T-cell (primary cell): ENCODE measurements around the gene CLEC3A. TPM values are rescaled to one million over a fixed set of nuclear protein-coding genes. Genes with fewer than 3 reads are reported as not detected.
"Not testable (repeated sequence)": the region's sequence is repeated elsewhere in the genome, so short reads cannot be mapped to it uniquely, and the experiment has no call there.

Source experiments
- ATAC-seq, 4 experiments: fragments of 200-7000 bp in 3 of 4; fragments of 150-1000 bp in 1 of 4; cut with Tn5 transposase; replicated peaks in 1 of 4; 1 replicate in 3 of 4; 2 replicates in 1 of 4; pipeline ENCODE4 v1.10.0; 2021; ENCODE audit warnings: moderate library complexity in 3 of 4, mild to moderate bottlenecking in 2 of 4, moderate number of reproducible peaks in 1 of 4
- CTCF ChIA-PET, 2 donors: fragments of 300-600 bp; sonication (Branson Sonifier 250); formaldehyde crosslinking; loops; one replicate each; lab custom pipeline; 2022; ENCODE audit warnings: antibody characterized with exemption in 2 of 2; lab: Charles Lee
- POLR2A ChIA-PET, 2 donors: fragments of 300-600 bp; sonication (Branson Sonifier 250); formaldehyde crosslinking; loops; one replicate each; lab custom pipeline; 2022; ENCODE audit warnings: antibody characterized with exemption in 2 of 2; lab: Charles Lee
- DNase-seq, 35 experiments: peaks; one replicate each; pipeline versions ENCODE4 v3.0.0 to v3.0.0-alpha.2; 2013 to 2023
- H3K27ac ChIP-seq: one replicate; pipeline ENCODE4 v1.5.1; 2013; ENCODE audit warnings: low read length
- H3K27me3 ChIP-seq, 2 experiments: replicated peaks in 1 of 2; 1 replicate in 1 of 2; 2 replicates in 1 of 2; pipeline versions ENCODE4 v1.6.1 to v1.7.0; 2013; ENCODE audit warnings: low read length in 1 of 2, mixed read lengths in 1 of 2; ENCODE audit not compliant: control insufficient read depth in 2 of 2, insufficient read depth in 2 of 2; ENCODE audit errors: extremely low read depth in 1 of 2
- H3K36me3 ChIP-seq, 2 donors: 1 replicate in 1 of 2; 2 replicates in 1 of 2; pipeline versions ENCODE4 v1.6.1 to v1.7.0; 2013; ENCODE audit warnings: low read length in 1 of 2; ENCODE audit not compliant: control insufficient read depth in 2 of 2, insufficient read depth in 1 of 2; ENCODE audit errors: extremely low read depth in 1 of 2
- H3K4me1 ChIP-seq, 2 experiments: 1 replicate in 1 of 2; 2 replicates in 1 of 2; pipeline versions ENCODE4 v1.6.1 to v1.7.0; 2013; ENCODE audit warnings: low read length in 2 of 2, mixed read lengths in 1 of 2; ENCODE audit not compliant: insufficient read depth in 2 of 2, control insufficient read depth in 1 of 2; ENCODE audit errors: extremely low read depth in 1 of 2
- H3K4me3 ChIP-seq, 2 donors: 1 replicate in 1 of 2; 2 replicates in 1 of 2; pipeline versions ENCODE4 v1.5.1 to v1.7.0; 2013; ENCODE audit warnings: mild to moderate bottlenecking in 2 of 2, low read length in 1 of 2, moderate library complexity in 1 of 2; ENCODE audit not compliant: control insufficient read depth in 1 of 2; ENCODE audit errors: extremely low read depth in 1 of 2
- H3K9me3 ChIP-seq: 2 replicates; pipeline ENCODE4 v1.7.0; 2013
- H3K27ac Mint-ChIP-seq, 2 donors: one replicate each; pipeline ENCODE4 v1.8.0; 2020 to 2021; ENCODE audit warnings: mild to moderate bottlenecking in 2 of 2, mixed read lengths in 2 of 2
- H3K27me3 Mint-ChIP-seq, 2 donors: one replicate each; pipeline ENCODE4 v1.8.0; 2021 to 2022; ENCODE audit warnings: mixed read lengths in 2 of 2
- H3K36me3 Mint-ChIP-seq: one replicate; pipeline ENCODE4 v1.8.0; 2021; ENCODE audit warnings: mixed read lengths
- H3K4me1 Mint-ChIP-seq, 3 donors: one replicate each; pipeline ENCODE4 v1.8.0; 2020 to 2022; ENCODE audit warnings: mixed read lengths in 3 of 3, mild to moderate bottlenecking in 1 of 3
- H3K4me3 Mint-ChIP-seq, 3 donors: one replicate each; pipeline ENCODE4 v1.8.0; 2020 to 2022; ENCODE audit warnings: mild to moderate bottlenecking in 3 of 3, mixed read lengths in 3 of 3, moderate library complexity in 3 of 3
- H3K9me3 Mint-ChIP-seq, 3 donors: one replicate each; pipeline ENCODE4 v1.8.0; 2020 to 2022; ENCODE audit warnings: mixed read lengths in 3 of 3
- WGBS: methylation state at CpG from one replicate; pipeline ENCODE4 v1.1.5; 2013; ENCODE audit warnings: missing lambda C conversion rate; ENCODE audit not compliant: insufficient coverage; 5-methylcytosine and 5-hydroxymethylcytosine counted together
- total RNA-seq, 35 experiments: library from RNA in 6 of 35; stranded (reverse) in 6 of 35; fragments of 120-200 nt in 1 of 35; gene quantifications; one replicate each; pipeline versions ENCODE4 v1.2.1 to v1.2.4 and lab custom pipeline; 2013 to 2026

CLEC3A gene
- total RNA-seq, 5 donors from 2014 or later (not counting 1 experiment from before 2014, with no cell fraction given): not detected

DNA sequence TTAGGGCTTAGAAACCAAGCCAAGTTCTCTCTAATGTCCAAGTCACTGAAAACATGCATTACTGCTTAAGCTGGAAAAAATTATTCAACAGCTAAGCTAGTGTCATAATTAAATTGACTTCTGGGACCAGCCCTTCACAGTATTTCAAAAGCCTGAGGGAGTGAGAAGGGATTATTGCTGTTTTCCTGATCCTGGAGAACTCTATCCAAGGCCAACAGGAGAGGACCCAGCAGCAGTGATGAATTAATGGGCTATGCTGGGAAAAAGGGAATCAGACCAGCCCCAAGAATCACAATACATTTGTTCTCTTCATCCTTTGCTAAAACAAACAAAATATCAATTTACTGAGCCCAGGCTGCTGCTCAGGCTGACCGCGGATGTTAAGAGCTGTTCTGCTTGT is 34.5 kb upstream of the CLEC3A start:
- POLR2A ChIA-PET: no interaction called here
- ATAC-seq (no peak), DNase-seq (no peak)
- no CpG with 5 or more reads among the region's 2 CpGs for WGBS
- no peaks in the 10 kb centered on the region for H3K9me3 Mint-ChIP-seq
- peaks cover 4 to 18% of the 10 kb centered on the region in 2 donors for H3K27me3 Mint-ChIP-seq
- no peak overlapping the region for H3K4me3 Mint-ChIP-seq
- H3K9me3 ChIP-seq: no peaks in the 10 kb centered on the region
- H3K4me1 Mint-ChIP-seq: no peaks in the 10 kb centered on the region
- H3K4me3 ChIP-seq: no peak overlapping the region
- no peak overlapping the region for H3K27ac ChIP-seq
- H3K4me1 ChIP-seq: no peaks in the 10 kb centered on the region
- H3K27ac Mint-ChIP-seq: no peak overlapping the region
- no peaks in the 10 kb centered on the region for H3K36me3 Mint-ChIP-seq
- H3K27me3 ChIP-seq: no peaks in the 10 kb centered on the region
- CTCF ChIA-PET: interaction anchor here in 1 of 2 donors (0.7 to 0.9 kb wide), 2 partner anchors 15 to 17 kb away, joined by 3 to 4 read pairs; no protein-coding TSS in a partner anchor
- no peaks in the 10 kb centered on the region for H3K36me3 ChIP-seq

GRCh38 chr16:77989846-77990245 is 32.5 kb upstream of the CLEC3A start:
- ChIA-PET CTCF (no interaction called here), POLR2A (no interaction called here)
- DNase-seq (no peak), ATAC-seq (no peak)
- Histone ChIP-seq H3K4me3 (no peak overlapping the region), H3K9me3 (no peaks in the 10 kb centered on the region), H3K27me3 (peaks cover 0 to 2% of the 10 kb centered on the region in 2 experiments), H3K4me1 (no peaks in the 10 kb centered on the region), H3K36me3 (no peaks in the 10 kb centered on the region), H3K27ac (no peak overlapping the region)
- 100% methylated on average over 1 of the region's 4 CpGs for WGBS
- Mint-ChIP-seq H3K9me3 (no peaks in the 10 kb centered on the region), H3K27ac (no peak overlapping the region), H3K4me1 (no peaks in the 10 kb centered on the region), H3K36me3 (no peaks in the 10 kb centered on the region), H3K4me3 (no peak overlapping the region), H3K27me3 (peaks cover 7 to 17% of the 10 kb centered on the region in 2 donors)

DNA sequence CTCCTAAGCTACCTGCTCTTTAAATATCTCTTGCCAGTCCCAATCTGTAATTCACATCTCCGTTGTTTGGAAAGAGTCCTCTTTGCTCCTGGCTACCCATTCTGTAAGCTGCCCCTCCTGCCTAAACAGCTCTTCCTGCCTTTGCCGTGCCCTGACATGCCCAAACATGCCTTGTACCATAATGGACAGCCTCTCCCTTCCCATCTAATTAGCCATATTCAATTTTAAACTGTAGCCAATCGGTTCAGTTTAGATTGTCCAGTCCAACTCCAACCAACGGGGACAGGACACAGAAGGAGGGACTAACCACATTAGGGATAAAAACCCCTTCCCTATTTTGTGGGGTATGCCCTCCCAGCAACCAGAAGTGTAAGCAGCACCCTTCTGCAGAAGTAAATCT is 30.6 kb upstream of the CLEC3A start:
- ChIA-PET POLR2A (no interaction called here), CTCF (interaction anchor here in 1 of 2 donors (0.6 to 0.9 kb wide), 2 partner anchors 11 to 22 kb away, joined by 3 read pairs; no protein-coding TSS in a partner anchor)
- ATAC-seq (no peak), DNase-seq (no peak)
- H3K4me1 Mint-ChIP-seq: no peaks in the 10 kb centered on the region
- H3K4me3 Mint-ChIP-seq: no peak overlapping the region
- no peaks in the 10 kb centered on the region for H3K36me3 Mint-ChIP-seq
- Histone ChIP-seq H3K4me1 (no peaks in the 10 kb centered on the region), H3K27me3 (peaks cover 0 to 2% of the 10 kb centered on the region in 2 experiments), H3K27ac (no peak overlapping the region), H3K9me3 (no peaks in the 10 kb centered on the region), H3K36me3 (no peaks in the 10 kb centered on the region), H3K4me3 (no peak overlapping the region)
- no peak overlapping the region for H3K27ac Mint-ChIP-seq
- H3K27me3 Mint-ChIP-seq: peaks cover 7 to 13% of the 10 kb centered on the region in 2 donors
- peaks cover 0 to 12% (median 5%) of the 10 kb centered on the region in 3 donors for H3K9me3 Mint-ChIP-seq
- WGBS: 60% methylated on average over 3 of the region's 4 CpGs

GRCh38 chr16:77992381-77992780 is 30.0 kb upstream of the CLEC3A start:
- WGBS: 0% methylated on average over 1 of the region's 2 CpGs
- H3K36me3 Mint-ChIP-seq, H3K27me3 ChIP-seq, H3K9me3 ChIP-seq, ATAC-seq, CTCF ChIA-PET, H3K27ac Mint-ChIP-seq, H3K4me3 ChIP-seq, DNase-seq, H3K27ac ChIP-seq, H3K4me1 ChIP-seq, POLR2A ChIA-PET, H3K4me3 Mint-ChIP-seq, H3K4me1 Mint-ChIP-seq, H3K36me3 ChIP-seq: not testable (repeated sequence)
- peaks cover 3 to 16% (median 5%) of the 10 kb centered on the region in 3 donors for H3K9me3 Mint-ChIP-seq
- H3K27me3 Mint-ChIP-seq: peaks cover 7 to 13% of the 10 kb centered on the region in 2 donors

GRCh38 chr16:77993111-77993985 is 29.0 kb upstream of the CLEC3A start:
- H3K4me1 ChIP-seq: no peaks in the 10 kb centered on the region
- POLR2A ChIA-PET: no interaction called here
- H3K36me3 Mint-ChIP-seq: no peaks in the 10 kb centered on the region
- peaks cover 0 to 2% of the 10 kb centered on the region in 2 experiments for H3K27me3 ChIP-seq
- no peaks in the 10 kb centered on the region for H3K9me3 ChIP-seq
- H3K27ac Mint-ChIP-seq: no peak overlapping the region
- peaks cover 8 to 12% of the 10 kb centered on the region in 2 donors for H3K27me3 Mint-ChIP-seq
- no peaks in the 10 kb centered on the region for H3K36me3 ChIP-seq
- DNase-seq: no peak
- ATAC-seq: no peak
- CTCF ChIA-PET: no interaction called here
- H3K4me3 Mint-ChIP-seq: no peak overlapping the region
- no peak overlapping the region for H3K4me3 ChIP-seq
- peaks cover 3 to 16% (median 5%) of the 10 kb centered on the region in 3 donors for H3K9me3 Mint-ChIP-seq
- 40% methylated on average over 1 of the region's 6 CpGs for WGBS
- no peaks in the 10 kb centered on the region for H3K4me1 Mint-ChIP-seq
- H3K27ac ChIP-seq: no peak overlapping the region

DNA sequence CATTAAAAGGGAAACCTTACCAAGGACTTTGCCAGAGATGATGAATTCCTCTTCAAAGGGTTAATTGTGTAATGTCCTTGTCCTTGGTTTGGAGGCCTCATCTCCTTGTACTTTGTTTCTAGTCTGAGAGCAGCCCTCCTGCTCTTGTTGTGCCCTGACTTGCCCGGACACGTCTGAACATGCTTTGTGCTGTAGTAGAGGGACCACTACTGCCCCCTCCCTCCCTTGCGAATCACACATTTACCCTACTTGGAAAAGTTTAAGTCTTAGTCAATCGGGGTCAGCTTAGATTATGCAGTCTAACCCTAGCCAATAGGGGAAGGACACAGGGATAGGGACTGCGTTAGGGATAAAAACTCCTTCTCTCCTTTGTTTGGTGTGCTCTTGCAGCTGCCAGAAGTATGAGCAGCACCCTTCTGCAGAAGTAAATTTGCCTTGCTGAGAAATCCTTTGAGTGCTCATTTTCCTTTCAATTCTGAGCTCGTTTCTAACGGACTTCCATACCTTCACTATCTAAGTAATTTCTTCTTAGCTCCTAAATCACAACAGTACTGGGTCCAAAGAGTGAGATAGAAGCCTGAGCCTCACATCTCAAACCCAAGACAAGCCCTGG is 26.4 kb upstream of the CLEC3A start:
- peaks cover 3 to 16% (median 5%) of the 10 kb centered on the region in 3 donors for H3K9me3 Mint-ChIP-seq
- no peaks in the 10 kb centered on the region for H3K9me3 ChIP-seq
- no peaks in the 10 kb centered on the region for H3K4me1 ChIP-seq
- no peak overlapping the region for H3K27ac Mint-ChIP-seq
- H3K36me3 ChIP-seq: no peaks in the 10 kb centered on the region
- H3K36me3 Mint-ChIP-seq: no peaks in the 10 kb centered on the region
- H3K27me3 Mint-ChIP-seq: peaks cover 15 to 20% of the 10 kb centered on the region in 2 donors
- H3K27ac ChIP-seq: no peak overlapping the region
- H3K27me3 ChIP-seq: peaks cover 0 to 2% of the 10 kb centered on the region in 2 experiments
- ChIA-PET CTCF (interaction anchor here in 1 of 2 donors (0.5 kb wide), 1 partner anchor 8 kb away, joined by 3 read pairs; no protein-coding TSS in a partner anchor), POLR2A (no interaction called here)
- no peak for DNase-seq
- no peak overlapping the region for H3K4me3 Mint-ChIP-seq
- H3K4me1 Mint-ChIP-seq: no peaks in the 10 kb centered on the region
- H3K4me3 ChIP-seq: no peak overlapping the region
- WGBS: 100% methylated on average over 1 of the region's 7 CpGs
- ATAC-seq: no peak
